ENCODE data around the gene CCRL2.

The CCRL2 gene, protein sequence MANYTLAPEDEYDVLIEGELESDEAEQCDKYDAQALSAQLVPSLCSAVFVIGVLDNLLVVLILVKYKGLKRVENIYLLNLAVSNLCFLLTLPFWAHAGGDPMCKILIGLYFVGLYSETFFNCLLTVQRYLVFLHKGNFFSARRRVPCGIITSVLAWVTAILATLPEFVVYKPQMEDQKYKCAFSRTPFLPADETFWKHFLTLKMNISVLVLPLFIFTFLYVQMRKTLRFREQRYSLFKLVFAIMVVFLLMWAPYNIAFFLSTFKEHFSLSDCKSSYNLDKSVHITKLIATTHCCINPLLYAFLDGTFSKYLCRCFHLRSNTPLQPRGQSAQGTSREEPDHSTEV

DNA sequence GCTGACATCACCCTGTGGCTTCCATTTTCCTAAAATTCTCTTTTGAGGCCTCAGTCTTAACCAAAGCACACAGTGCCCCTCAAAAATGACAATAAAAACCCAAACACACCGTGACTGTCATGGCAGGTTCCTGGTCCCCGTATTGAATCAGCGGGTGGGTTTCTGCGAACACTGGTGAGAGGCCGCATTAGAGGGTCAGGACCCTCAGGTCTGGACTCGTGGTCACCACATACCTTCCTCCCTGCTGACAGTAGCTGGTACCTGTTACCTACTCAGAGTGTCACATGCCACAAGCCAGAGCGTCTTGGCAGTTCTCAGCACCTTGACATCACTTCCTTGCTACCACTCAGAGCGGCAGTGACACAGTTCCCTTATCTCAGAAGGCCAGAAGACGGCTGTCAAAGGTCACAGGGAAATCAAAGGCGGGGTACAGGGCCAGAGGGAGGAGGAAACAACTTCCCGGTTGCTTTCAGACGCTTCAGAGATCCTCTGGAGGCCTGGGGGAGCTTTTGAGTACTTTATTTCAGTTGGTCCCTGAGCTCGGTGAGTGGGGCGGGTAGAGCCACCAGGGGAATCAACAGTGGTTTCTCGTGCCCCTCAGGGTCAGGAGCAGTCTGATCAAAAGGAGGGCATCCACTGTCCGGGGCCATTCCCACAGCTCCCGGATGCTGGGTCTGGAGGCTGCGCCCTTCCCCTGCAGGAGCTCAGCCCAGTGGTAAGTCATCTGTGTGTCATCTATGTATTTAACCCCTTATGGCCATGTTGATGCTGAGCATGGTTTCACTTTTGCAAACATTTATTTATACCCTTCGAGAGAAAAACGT, at the start of gene CCRL2, which contains the start of gene CCR5AS:
TSS of gene CCRL2 (plus strand) at position 472 of the 824 bp plus-strand sequence. CDS start 821 bp downstream, outside the sequence.
TSS of gene CCR5AS (minus strand) at position 279 of the 824 bp plus-strand sequence.
- DNase-seq (ENCODE audit: low read depth in 2 of 2) = peak; percentile 13 to 15

DNA sequence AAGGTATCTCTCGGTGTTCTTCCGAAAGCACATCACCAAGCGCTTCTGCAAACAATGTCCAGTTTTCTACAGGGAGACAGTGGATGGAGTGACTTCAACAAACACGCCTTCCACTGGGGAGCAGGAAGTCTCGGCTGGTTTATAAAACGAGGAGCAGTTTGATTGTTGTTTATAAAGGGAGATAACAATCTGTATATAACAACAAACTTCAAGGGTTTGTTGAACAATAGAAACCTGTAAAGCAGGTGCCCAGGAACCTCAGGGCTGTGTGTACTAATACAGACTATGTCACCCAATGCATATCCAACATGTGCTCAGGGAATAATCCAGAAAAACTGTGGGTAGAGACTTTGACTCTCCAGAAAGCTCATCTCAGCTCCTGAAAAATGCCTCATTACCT, 48.6 kb upstream of the CCRL2 start:
- DNase-seq (ENCODE audit: low read depth in 2 of 2) = no peak

- no peak for DNase-seq (ENCODE audit: low read depth in 2 of 2)
These were observed 47.1 kb upstream of the CCRL2 start for GRCh38 chr3:46359733-46360493.

DNA sequence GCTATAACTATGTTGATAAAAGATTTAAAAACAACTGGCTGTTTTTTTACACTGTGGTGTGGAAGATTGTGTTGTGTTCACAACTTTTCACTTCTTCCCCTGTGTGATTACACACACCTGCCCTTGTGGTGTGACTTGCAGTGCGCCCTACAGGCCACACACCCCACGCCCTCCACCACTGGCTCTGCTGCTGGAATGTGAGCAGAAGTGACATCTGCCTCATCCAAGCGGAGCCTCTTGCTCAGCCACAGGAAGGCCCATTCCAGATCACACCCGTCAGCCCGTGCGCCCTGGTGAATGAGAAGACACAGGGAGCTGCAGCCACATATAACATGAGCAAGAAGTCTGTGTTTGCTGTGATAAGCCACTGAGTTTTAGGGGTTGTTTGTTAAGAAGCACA, 46.2 kb upstream of the CCRL2 start:
- no peak for DNase-seq (ENCODE audit: low read depth in 2 of 2)

- DNase-seq (ENCODE audit: low read depth in 2 of 2) = no peak
These were observed 45.4 kb upstream of the CCRL2 start for GRCh38 chr3:46361408-46362283.

- DNase-seq (ENCODE audit: low read depth in 2 of 2) = no peak
These were observed 42.0 kb upstream of the CCRL2 start for GRCh38 chr3:46365041-46365440.

- no peak for DNase-seq (ENCODE audit: low read depth in 2 of 2)
These were observed 41.1 kb upstream of the CCRL2 start for GRCh38 chr3:46365737-46366524.

DNA sequence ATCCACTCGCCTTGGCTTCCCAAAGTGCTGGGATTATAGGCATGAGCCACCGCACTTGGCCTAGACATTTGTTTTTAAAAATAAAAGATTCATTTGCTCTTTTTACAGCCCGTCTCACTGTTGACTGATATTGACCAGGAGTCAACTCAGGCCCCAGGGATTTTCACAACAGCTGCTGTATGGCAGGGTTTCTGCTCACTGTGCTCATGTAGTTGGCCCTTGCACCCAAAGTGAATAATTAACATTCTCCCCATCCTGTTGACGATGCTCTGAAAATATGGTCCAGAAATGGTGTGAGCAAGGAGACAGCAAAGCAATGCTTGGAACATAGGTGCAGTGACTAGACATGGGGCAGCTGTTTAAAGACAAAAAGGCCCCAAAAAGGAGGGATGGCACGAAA, 39.2 kb upstream of the CCRL2 start:
- no peak for DNase-seq (ENCODE audit: low read depth in 2 of 2)

GRCh38 chr3:46368569-46368968, 38.5 kb upstream of the CCRL2 start:
- peak; percentile 31 to 38 for DNase-seq (ENCODE audit: low read depth in 2 of 2)

- DNase-seq (ENCODE audit: low read depth in 2 of 2) = no peak
These were observed 37.9 kb upstream of the CCRL2 start for GRCh38 chr3:46369151-46369550.

DNA sequence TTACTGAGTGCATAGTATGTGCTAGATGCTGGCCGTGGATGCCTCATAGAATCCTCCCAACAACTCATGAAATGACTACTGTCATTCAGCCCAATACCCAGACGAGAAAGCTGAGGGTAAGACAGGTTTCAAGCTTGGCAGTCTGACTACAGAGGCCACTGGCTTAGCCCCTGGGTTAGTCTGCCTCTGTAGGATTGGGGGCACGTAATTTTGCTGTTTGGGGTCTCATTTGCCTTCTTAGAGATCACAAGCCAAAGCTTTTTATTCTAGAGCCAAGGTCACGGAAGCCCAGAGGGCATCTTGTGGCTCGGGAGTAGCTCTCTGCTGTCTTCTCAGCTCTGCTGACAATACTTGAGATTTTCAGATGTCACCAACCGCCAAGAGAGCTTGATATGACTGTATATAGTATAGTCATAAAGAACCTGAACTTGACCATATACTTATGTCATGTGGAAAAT, 37.4 kb upstream of the CCRL2 start:
- peak; percentile 11 to 20 for DNase-seq (ENCODE audit: low read depth in 2 of 2)

DNA sequence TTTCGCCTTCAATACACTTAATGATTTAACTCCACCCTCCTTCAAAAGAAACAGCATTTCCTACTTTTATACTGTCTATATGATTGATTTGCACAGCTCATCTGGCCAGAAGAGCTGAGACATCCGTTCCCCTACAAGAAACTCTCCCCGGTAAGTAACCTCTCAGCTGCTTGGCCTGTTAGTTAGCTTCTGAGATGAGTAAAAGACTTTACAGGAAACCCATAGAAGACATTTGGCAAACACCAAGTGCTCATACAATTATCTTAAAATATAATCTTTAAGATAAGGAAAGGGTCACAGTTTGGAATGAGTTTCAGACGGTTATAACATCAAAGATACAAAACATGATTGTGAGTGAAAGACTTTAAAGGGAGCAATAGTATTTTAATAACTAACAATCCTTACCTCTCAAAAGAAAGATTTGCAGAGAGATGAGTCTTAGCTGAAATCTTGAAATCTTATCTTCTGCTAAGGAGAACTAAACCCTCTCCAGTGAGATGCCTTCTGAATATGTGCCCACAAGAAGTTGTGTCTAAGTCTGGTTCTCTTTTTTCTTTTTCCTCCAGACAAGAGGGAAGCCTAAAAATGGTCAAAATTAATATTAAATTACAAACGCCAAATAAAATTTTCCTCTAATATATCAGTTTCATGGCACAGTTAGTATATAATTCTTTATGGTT, 36.1 kb upstream of the CCRL2 start, which contains the start of gene CCR5:
TSS of gene CCR5 (plus strand) at position 108 of the 680 bp plus-strand sequence. CDS start 1,957 bp downstream, outside the sequence.
- DNase-seq (ENCODE audit: low read depth in 2 of 2) = no peak

DNA sequence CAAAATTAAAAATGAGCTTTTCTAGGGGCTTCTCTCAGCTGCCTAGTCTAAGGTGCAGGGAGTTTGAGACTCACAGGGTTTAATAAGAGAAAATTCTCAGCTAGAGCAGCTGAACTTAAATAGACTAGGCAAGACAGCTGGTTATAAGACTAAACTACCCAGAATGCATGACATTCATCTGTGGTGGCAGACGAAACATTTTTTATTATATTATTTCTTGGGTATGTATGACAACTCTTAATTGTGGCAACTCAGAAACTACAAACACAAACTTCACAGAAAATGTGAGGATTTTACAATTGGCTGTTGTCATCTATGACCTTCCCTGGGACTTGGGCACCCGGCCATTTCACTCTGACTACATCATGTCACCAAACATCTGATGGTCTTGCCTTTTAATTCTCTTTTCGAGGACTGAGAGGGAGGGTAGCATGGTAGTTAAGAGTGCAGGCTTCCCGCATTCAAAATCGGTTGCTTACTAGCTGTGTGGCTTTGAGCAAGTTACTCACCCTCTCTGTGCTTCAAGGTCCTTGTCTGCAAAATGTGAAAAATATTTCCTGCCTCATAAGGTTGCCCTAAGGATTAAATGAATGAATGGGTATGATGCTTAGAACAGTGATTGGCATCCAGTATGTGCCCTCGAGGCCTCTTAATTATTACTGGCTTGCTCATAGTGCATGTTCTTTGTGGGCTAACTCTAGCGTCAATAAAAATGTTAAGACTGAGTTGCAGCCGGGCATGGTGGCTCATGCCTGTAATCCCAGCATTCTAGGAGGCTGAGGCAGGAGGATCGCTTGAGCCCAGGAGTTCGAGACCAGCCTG, 35.3 kb upstream of the CCRL2 start:
- DNase-seq (ENCODE audit: low read depth in 2 of 2) = no peak

DNA sequence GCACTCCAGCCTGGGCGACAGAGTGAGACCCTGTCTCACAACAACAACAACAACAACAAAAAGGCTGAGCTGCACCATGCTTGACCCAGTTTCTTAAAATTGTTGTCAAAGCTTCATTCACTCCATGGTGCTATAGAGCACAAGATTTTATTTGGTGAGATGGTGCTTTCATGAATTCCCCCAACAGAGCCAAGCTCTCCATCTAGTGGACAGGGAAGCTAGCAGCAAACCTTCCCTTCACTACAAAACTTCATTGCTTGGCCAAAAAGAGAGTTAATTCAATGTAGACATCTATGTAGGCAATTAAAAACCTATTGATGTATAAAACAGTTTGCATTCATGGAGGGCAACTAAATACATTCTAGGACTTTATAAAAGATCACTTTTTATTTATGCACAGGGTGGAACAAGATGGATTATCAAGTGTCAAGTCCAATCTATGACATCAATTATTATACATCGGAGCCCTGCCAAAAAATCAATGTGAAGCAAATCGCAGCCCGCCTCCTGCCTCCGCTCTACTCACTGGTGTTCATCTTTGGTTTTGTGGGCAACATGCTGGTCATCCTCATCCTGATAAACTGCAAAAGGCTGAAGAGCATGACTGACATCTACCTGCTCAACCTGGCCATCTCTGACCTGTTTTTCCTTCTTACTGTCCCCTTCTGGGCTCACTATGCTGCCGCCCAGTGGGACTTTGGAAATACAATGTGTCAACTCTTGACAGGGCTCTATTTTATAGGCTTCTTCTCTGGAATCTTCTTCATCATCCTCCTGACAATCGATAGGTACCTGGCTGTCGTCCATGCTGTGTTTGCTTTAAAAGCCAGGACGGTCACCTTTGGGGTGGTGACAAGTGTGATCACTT, 34.3 kb upstream of the CCRL2 start:
- DNase-seq (ENCODE audit: low read depth in 2 of 2) = no peak

DNA sequence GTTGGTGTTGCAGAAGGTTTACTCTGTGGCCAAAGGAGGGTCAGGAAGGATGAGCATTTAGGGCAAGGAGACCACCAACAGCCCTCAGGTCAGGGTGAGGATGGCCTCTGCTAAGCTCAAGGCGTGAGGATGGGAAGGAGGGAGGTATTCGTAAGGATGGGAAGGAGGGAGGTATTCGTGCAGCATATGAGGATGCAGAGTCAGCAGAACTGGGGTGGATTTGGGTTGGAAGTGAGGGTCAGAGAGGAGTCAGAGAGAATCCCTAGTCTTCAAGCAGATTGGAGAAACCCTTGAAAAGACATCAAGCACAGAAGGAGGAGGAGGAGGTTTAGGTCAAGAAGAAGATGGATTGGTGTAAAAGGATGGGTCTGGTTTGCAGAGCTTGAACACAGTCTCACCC, 32.3 kb upstream of the CCRL2 start:
- no peak for DNase-seq (ENCODE audit: low read depth in 2 of 2)

- DNase-seq (ENCODE audit: low read depth in 2 of 2) = no peak
These were observed 31.8 kb upstream of the CCRL2 start for GRCh38 chr3:46375218-46375617.

GRCh38 chr3:46375814-46376213, 31.2 kb upstream of the CCRL2 start:
- DNase-seq (ENCODE audit: low read depth in 2 of 2) = no peak

All from stimulated activated CD8-positive, alpha-beta memory T cell treated with anti-CD3 and anti-CD28 coated beads, Interleukin-2, amount 100 ng/mL, for 48 hours (primary cell).